Glutamatergic neuron (in vitro differentiated cells): Measurements from ENCODE around the gene MRPL36. TPM values are rescaled to one million over a fixed set of nuclear protein-coding genes. Genes with fewer than 3 reads are reported as not detected.
"Not testable (repeated sequence)": the region's sequence is repeated elsewhere in the genome, so short reads cannot be mapped to it uniquely, and the experiment has no call there.

ENCODE experiments used
- DNase-seq: peaks from one replicate; pipeline ENCODE4 v3.0.0; 2022
- H3K27ac Mint-ChIP-seq: one replicate; pipeline ENCODE4 v1.8.0; 2020; ENCODE audit warnings: mild to moderate bottlenecking, mixed read lengths, inconsistent platforms; ENCODE audit not compliant: unreplicated experiment
- H3K27me3 Mint-ChIP-seq: one replicate; pipeline ENCODE4 v1.8.0; 2020; ENCODE audit warnings: mild to moderate bottlenecking, moderate library complexity, mixed read lengths, inconsistent platforms; ENCODE audit not compliant: unreplicated experiment
- H3K36me3 Mint-ChIP-seq: one replicate; pipeline ENCODE4 v1.8.0; 2020; ENCODE audit warnings: mild to moderate bottlenecking, mixed read lengths, inconsistent platforms; ENCODE audit not compliant: unreplicated experiment
- H3K4me1 Mint-ChIP-seq: one replicate; pipeline ENCODE4 v1.8.0; 2020; ENCODE audit warnings: mild to moderate bottlenecking, low read depth, mixed read lengths, inconsistent platforms; ENCODE audit not compliant: unreplicated experiment
- H3K4me3 Mint-ChIP-seq: one replicate; pipeline ENCODE4 v1.8.0; 2020; ENCODE audit warnings: mild to moderate bottlenecking, mixed read lengths, inconsistent platforms; ENCODE audit not compliant: unreplicated experiment
- H3K9me3 Mint-ChIP-seq: one replicate; pipeline ENCODE4 v1.8.0; 2020; ENCODE audit warnings: mild to moderate bottlenecking, moderate library complexity, mixed read lengths, inconsistent platforms; ENCODE audit not compliant: unreplicated experiment
- CTCF ChIP-seq: fragments of 200-600 bp; sonication (generic); IDR thresholded peaks from one replicate; pipeline ENCODE4 v1.5.0; 2021; ENCODE audit not compliant: partially characterized antibody, unreplicated experiment
- total RNA-seq: library from RNA; stranded (reverse); fragmentation: NEBNext Ultra II Directional; extraction: Animal tissue kit (Norgen Biotek cat#: 25700); gene quantifications from one replicate; pipeline ENCODE4 v1.2.1, GENCODE V29; 2021; ENCODE audit not compliant: unreplicated experiment

Gene MRPL36
- total RNA-seq, 1 donor from 2014 or later = 40.0 TPM

- no peak overlapping the region for H3K27ac Mint-ChIP-seq
- H3K4me3 Mint-ChIP-seq = peak overlapping the region; percentile 85
- H3K9me3 Mint-ChIP-seq = peaks cover 13% of the 10 kb centered on the region
- no peak for TF ChIP-seq CTCF
- DNase-seq = peak; percentile 43
- H3K4me1 Mint-ChIP-seq = peaks cover 11% of the 10 kb centered on the region
- peaks cover 5% of the 10 kb centered on the region for H3K27me3 Mint-ChIP-seq
- H3K36me3 Mint-ChIP-seq = no peaks in the 10 kb centered on the region
Measured at GRCh38 chr5:1799110-1799601, 481 bp downstream of the MRPL36 start.

- not testable (repeated sequence) for DNase-seq, H3K27ac Mint-ChIP-seq, H3K27me3 Mint-ChIP-seq, H3K36me3 Mint-ChIP-seq
- peaks cover 12% of the 10 kb centered on the region for H3K9me3 Mint-ChIP-seq
- H3K4me1 Mint-ChIP-seq = peaks cover 11% of the 10 kb centered on the region
- peak overlapping the region; percentile 85 for H3K4me3 Mint-ChIP-seq
Measured at GRCh38 chr5:1798589-1798988, 1.0 kb downstream of the MRPL36 start.

- TF ChIP-seq CTCF = no peak
- Mint-ChIP-seq H3K27ac (no peak overlapping the region), H3K4me3 (no peak overlapping the region), H3K36me3 (no peaks in the 10 kb centered on the region), H3K27me3 (peaks cover 5% of the 10 kb centered on the region), H3K4me1 (peaks cover 11% of the 10 kb centered on the region), H3K9me3 (peaks cover 14% of the 10 kb centered on the region)
- no peak for DNase-seq
Measured at GRCh38 chr5:1797855-1798254, 1.8 kb downstream of the MRPL36 start.

- Mint-ChIP-seq H3K4me3 (no peak overlapping the region), H3K9me3 (peaks cover 14% of the 10 kb centered on the region), H3K4me1 (peaks cover 11% of the 10 kb centered on the region), H3K27ac (no peak overlapping the region), H3K27me3 (peaks cover 5% of the 10 kb centered on the region), H3K36me3 (no peaks in the 10 kb centered on the region)
- no peak for TF ChIP-seq CTCF
- no peak for DNase-seq
Measured at GRCh38 chr5:1797103-1797800, 2.4 kb downstream of the MRPL36 start.

- no peak for DNase-seq
- H3K36me3 Mint-ChIP-seq = no peaks in the 10 kb centered on the region
- H3K27ac Mint-ChIP-seq = no peak overlapping the region
- no peak overlapping the region for H3K4me3 Mint-ChIP-seq
- peaks cover 11% of the 10 kb centered on the region for H3K4me1 Mint-ChIP-seq
- no peak for TF ChIP-seq CTCF
- peaks cover 14% of the 10 kb centered on the region for H3K9me3 Mint-ChIP-seq
- H3K27me3 Mint-ChIP-seq = peaks cover 5% of the 10 kb centered on the region
Measured at GRCh38 chr5:1796371-1797102, 3.1 kb downstream of the MRPL36 start.
